Breast epithelium (tissue), 3 donors: ENCODE measurements around the gene NKAIN1.

Experiments
- POLR2A ChIP-seq: fragments of 450-650 bp; IDR thresholded peaks from one replicate; pipeline ENCODE4 v1.6.1; 2016; ENCODE audit warnings: antibody characterized with exemption, mild to moderate bottlenecking, moderate library complexity
- TF ChIP-seq, protein P1 (sequence below), 3 donors: fragments of 450-650 bp; IDR thresholded peaks; one replicate each; pipeline ENCODE4 v1.5.1; 2016 to 2017; ENCODE audit warnings: antibody characterized with exemption in 3 of 3, mild to moderate bottlenecking in 3 of 3, moderate library complexity in 3 of 3

DNA sequence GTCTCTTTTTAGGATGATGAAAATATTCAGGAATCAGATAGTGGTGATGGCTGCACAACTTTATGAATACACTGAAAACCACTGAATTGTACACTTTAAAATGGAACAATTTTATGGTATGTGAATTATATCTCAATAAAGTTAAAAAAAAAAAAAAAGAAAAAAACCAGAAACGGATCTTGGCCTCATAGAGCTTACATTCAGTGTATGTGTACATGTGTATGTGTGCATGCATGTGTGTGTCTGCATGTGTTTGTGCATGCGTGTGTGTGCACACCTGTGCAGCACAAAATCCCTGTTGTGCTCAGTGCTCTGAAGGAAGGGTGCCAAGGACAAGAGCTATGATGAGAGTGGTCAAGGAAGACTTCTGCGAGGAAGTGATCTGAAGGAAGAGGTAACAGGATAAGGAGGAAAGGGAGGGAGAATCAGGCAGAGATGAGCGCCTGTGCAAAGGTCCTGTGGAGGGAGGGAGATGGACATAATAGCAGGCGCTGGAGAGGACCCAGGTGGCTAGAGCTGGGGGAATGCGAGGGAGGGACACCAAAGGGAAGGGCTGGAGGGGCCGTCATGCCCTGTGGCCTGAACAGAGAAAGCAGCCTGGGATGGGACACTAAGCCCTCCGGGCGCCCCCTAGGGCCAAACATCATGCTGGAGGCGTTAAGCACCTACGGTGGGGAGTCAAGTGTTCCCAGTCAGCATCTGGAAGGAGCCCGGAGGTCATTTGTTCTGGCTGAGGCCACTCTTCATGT, 25.2 kb downstream of the NKAIN1 start:
- no peak for TF ChIP-seq POLR2A
- TF ChIP-seq, protein P1, sequence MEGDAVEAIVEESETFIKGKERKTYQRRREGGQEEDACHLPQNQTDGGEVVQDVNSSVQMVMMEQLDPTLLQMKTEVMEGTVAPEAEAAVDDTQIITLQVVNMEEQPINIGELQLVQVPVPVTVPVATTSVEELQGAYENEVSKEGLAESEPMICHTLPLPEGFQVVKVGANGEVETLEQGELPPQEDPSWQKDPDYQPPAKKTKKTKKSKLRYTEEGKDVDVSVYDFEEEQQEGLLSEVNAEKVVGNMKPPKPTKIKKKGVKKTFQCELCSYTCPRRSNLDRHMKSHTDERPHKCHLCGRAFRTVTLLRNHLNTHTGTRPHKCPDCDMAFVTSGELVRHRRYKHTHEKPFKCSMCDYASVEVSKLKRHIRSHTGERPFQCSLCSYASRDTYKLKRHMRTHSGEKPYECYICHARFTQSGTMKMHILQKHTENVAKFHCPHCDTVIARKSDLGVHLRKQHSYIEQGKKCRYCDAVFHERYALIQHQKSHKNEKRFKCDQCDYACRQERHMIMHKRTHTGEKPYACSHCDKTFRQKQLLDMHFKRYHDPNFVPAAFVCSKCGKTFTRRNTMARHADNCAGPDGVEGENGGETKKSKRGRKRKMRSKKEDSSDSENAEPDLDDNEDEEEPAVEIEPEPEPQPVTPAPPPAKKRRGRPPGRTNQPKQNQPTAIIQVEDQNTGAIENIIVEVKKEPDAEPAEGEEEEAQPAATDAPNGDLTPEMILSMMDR (IDR thresholded peaks at IDR 0.05) = no peak
